Stomach (tissue), 9 donors: ENCODE measurements around the gene CHRNB1. TPM values are rescaled to one million over a fixed set of nuclear protein-coding genes. Genes with fewer than 3 reads are reported as not detected.

Source experiments
- DNase-seq, 2 donors: peaks; one replicate each; pipeline versions ENCODE4 v3.0.0 to v3.0.0-alpha.2; 2013 to 2019
- H3K27ac ChIP-seq, 5 donors: fragments of 200-600 bp in 4 of 5; sonication (generic) in 4 of 5; one replicate each; pipeline ENCODE4 v1.5.1; 2013 to 2019; ENCODE audit warnings: mild to moderate bottlenecking in 1 of 5, moderate library complexity in 1 of 5
- H3K27me3 ChIP-seq, 3 donors: fragments of 200-600 bp; sonication (generic); one replicate each; pipeline ENCODE4 v1.5.1; 2017 to 2019; ENCODE audit warnings: mixed run types in 1 of 3
- H3K36me3 ChIP-seq, 4 donors: fragments of 200-600 bp; sonication (generic); 1 replicate in 3 of 4; 2 replicates in 1 of 4; pipeline ENCODE4 v1.5.1; 2016 to 2019
- H3K4me1 ChIP-seq, 4 donors: fragments of 200-600 bp; sonication (generic); one replicate each; pipeline ENCODE4 v1.5.1; 2016 to 2019
- H3K4me3 ChIP-seq, 4 donors: fragments of 200-600 bp; sonication (generic) in 3 of 4; one replicate each; pipeline ENCODE4 v1.5.1; 2016 to 2019; ENCODE audit warnings: mild to moderate bottlenecking in 1 of 4
- H3K9me3 ChIP-seq, 4 donors: fragments of 200-600 bp; sonication (generic); one replicate each; pipeline ENCODE4 v1.5.1; 2016 to 2019
- CTCF ChIP-seq, 7 experiments: fragments of 450-650 bp in 4 of 7; fragments of 200-600 bp in 3 of 7; sonication (generic) in 3 of 7; IDR thresholded peaks; one replicate each; pipeline ENCODE4 v1.5.1; 2016 to 2019; ENCODE audit warnings: antibody characterized with exemption in 7 of 7, control low read depth in 2 of 7, mild to moderate bottlenecking in 1 of 7
- EP300 ChIP-seq: sonication (generic); formaldehyde crosslinking; IDR thresholded peaks from one replicate; pipeline ENCODE4 v1.6.1; 2017; ENCODE audit warnings: antibody characterized with exemption
- POLR2A ChIP-seq, 4 donors: fragments of 450-650 bp; IDR thresholded peaks; one replicate each; pipeline ENCODE4 v1.6.1; 2016; ENCODE audit warnings: antibody characterized with exemption in 4 of 4, control low read depth in 2 of 4, mild to moderate bottlenecking in 1 of 4, moderate library complexity in 1 of 4
- POLR2AphosphoS5 ChIP-seq, 3 donors: sonication (generic); formaldehyde crosslinking; IDR thresholded peaks; one replicate each; pipeline ENCODE4 v1.6.1; 2016; ENCODE audit warnings: antibody characterized with exemption in 3 of 3
- WGBS, 5 donors: extraction: QIAGEN DNeasy Blood & Tissue Kit in 3 of 5; methylation state at CpG; one replicate each; pipeline versions ENCODE4 v1.1.5 to v1.1.7; 2013 to 2018; 5-methylcytosine and 5-hydroxymethylcytosine counted together
- intact Hi-C: fragments of 100-400 bp; cut with DNase I; formaldehyde crosslinking; loops from one replicate; pipeline ENCODE4 v1.15.1; 2023; ENCODE audit warnings: low total_unique reads
- polyA plus RNA-seq, 3 donors: library from polyadenylated mRNA; stranded (reverse); fragments of 200-250 nt; gene quantifications; one replicate each; pipeline ENCODE4 v1.2.3, GENCODE V29; 2013
- total RNA-seq, 5 donors: library from RNA; depleted of rRNA; stranded (reverse); fragments of >200 nt; gene quantifications; one replicate each; pipeline versions ENCODE4 v1.1.0 to v1.2.3, GENCODE V29; 2014 to 2016
- donor health status: healthy with polysubstance abuse.
- donor health status: Bipolar disorder and iron deficiency.
- donor health status: healthy.

CHRNB1 gene
- total and polyA plus RNA-seq, 8 donors, result 1.8 to 12.0 (median 7.8) TPM; not detected in 2

GRCh38 chr17:7502171-7502847 is 57.4 kb downstream of the CHRNB1 start:
- H3K4me3 ChIP-seq, result no peak overlapping the region
- no peak for TF ChIP-seq EP300
- TF ChIP-seq POLR2AphosphoS5 (IDR thresholded peaks at IDR 0.05), result no peak
- no peak for TF ChIP-seq CTCF (IDR thresholded peaks at IDR 0.05)
- no peak for TF ChIP-seq POLR2A (IDR thresholded peaks at IDR 0.05)
- H3K4me1 ChIP-seq, result no peaks in the 10 kb centered on the region
- no peaks in the 10 kb centered on the region for H3K27me3 ChIP-seq
- 89 to 92% (median 90%) methylated on average over 19 to 20 of the region's 20 CpGs for WGBS, 5 donors
- H3K36me3 ChIP-seq, result peaks cover 85 to 100% (median 100%) of the 10 kb centered on the region in 4 donors
- H3K9me3 ChIP-seq, result no peaks in the 10 kb centered on the region
- intact Hi-C loops, result no loop called here
- no peak for DNase-seq
- H3K27ac ChIP-seq, result no peak overlapping the region

GRCh38 chr17:7502987-7503386 is 58.1 kb downstream of the CHRNB1 start:
- H3K27ac ChIP-seq, result no peak overlapping the region
- H3K9me3 ChIP-seq, result no peaks in the 10 kb centered on the region
- H3K27me3 ChIP-seq, result no peaks in the 10 kb centered on the region
- intact Hi-C loops, result no loop called here
- TF ChIP-seq EP300, result no peak
- no peak for TF ChIP-seq CTCF (IDR thresholded peaks at IDR 0.05)
- no peak for TF ChIP-seq POLR2AphosphoS5 (IDR thresholded peaks at IDR 0.05)
- TF ChIP-seq POLR2A (IDR thresholded peaks at IDR 0.05), result no peak
- WGBS, 5 donors, result 80 to 86% (median 85%) methylated on average over 14 of the region's 14 CpGs
- H3K36me3 ChIP-seq, result peaks cover 85 to 100% (median 100%) of the 10 kb centered on the region in 4 donors
- no peak for DNase-seq
- no peak overlapping the region for H3K4me3 ChIP-seq
- H3K4me1 ChIP-seq, result no peaks in the 10 kb centered on the region

- DNase-seq, result no peak
These were observed 58.7 kb downstream of the CHRNB1 start for GRCh38 chr17:7503521-7503920.

More at GRCh38 chr17:7503521-7503920, 58.7 kb downstream of the CHRNB1 start:
- Histone ChIP-seq H3K27ac (no peak overlapping the region), H3K27me3 (no peaks in the 10 kb centered on the region), H3K9me3 (no peaks in the 10 kb centered on the region), H3K36me3 (peaks cover 85 to 100% (median 100%) of the 10 kb centered on the region in 4 donors), H3K4me1 (no peaks in the 10 kb centered on the region), H3K4me3 (no peak overlapping the region)
- intact Hi-C loops, result no loop called here
- WGBS, 5 donors, result 92 to 97% (median 95%) methylated on average over 8 of the region's 8 CpGs; no CpG with 5 or more reads in 1 of the 5 donors
- TF ChIP-seq POLR2A (IDR thresholded peaks at IDR 0.05) (no peak), POLR2AphosphoS5 (IDR thresholded peaks at IDR 0.05) (no peak), CTCF (IDR thresholded peaks at IDR 0.05) (no peak)

Other genes with a start within 250 kb of the CHRNB1 start
Only the 30 nearest of the 40 such genes appear.
- gene CLDN7, start 182.6 kb upstream of the CHRNB1 start, total RNA-seq, result 100 to 1,000 TPM in 1 of 5 donors, 10 to 100 TPM in 2, 1 to 10 TPM in 2; 1.8 to 829 (median 17.4) TPM
- gene CLDN7, start 182.6 kb upstream of the CHRNB1 start, polyA plus RNA-seq, result 100 to 1,000 TPM in 1 of 3 donors, 1 to 10 TPM in 2; 3.1 to 114 (median 9.9) TPM
- gene SLC2A4, start 163.3 kb upstream of the CHRNB1 start, total RNA-seq, result 10 to 100 TPM in 2 of 5 donors, 1 to 10 TPM in 3; 3.5 to 26.6 (median 7.0) TPM
- gene SLC2A4, start 163.3 kb upstream of the CHRNB1 start, polyA plus RNA-seq, result 10 to 100 TPM in 1 of 3 donors, 1 to 10 TPM in 1, under 1 TPM in 1; 0.92 to 15.9 (median 1.4) TPM
- 10 to 100 TPM in 1 of 5 donors, 1 to 10 TPM in 1, under 1 TPM in 2, not detected in 1; 0.43 to 72.4 (median 1.1) TPM for gene YBX2, start 150.4 kb upstream of the CHRNB1 start, total RNA-seq
- gene YBX2, start 150.4 kb upstream of the CHRNB1 start, polyA plus RNA-seq, result 1 to 10 TPM; 1.2 to 6.5 (median 1.8) TPM
- 100 to 1,000 TPM in 4 of 5 donors, 10 to 100 TPM in 1; 86.9 to 189 (median 137) TPM for gene EIF5A, start 137.4 kb upstream of the CHRNB1 start, total RNA-seq
- gene EIF5A, start 137.4 kb upstream of the CHRNB1 start, polyA plus RNA-seq, result 100 to 1,000 TPM; 341 to 438 (median 394) TPM
- 10 to 100 TPM; 23.9 to 91.6 (median 55.9) TPM for gene GPS2, start 129.7 kb upstream of the CHRNB1 start, total RNA-seq
- 10 to 100 TPM; 74.3 to 84.9 (median 79.7) TPM for gene GPS2, start 129.7 kb upstream of the CHRNB1 start, polyA plus RNA-seq
- gene NEURL4, start 115.7 kb upstream of the CHRNB1 start, total RNA-seq, result 10 to 100 TPM; 17.8 to 84.0 (median 36.4) TPM
- 10 to 100 TPM in 2 of 3 donors, 1 to 10 TPM in 1; 6.9 to 22.2 (median 15.6) TPM for gene NEURL4, start 115.7 kb upstream of the CHRNB1 start, polyA plus RNA-seq
- 10 to 100 TPM in 4 of 5 donors, 1 to 10 TPM in 1; 8.3 to 33.3 (median 14.7) TPM for gene ACAP1, start 108.5 kb upstream of the CHRNB1 start, total RNA-seq
- 1 to 10 TPM; 4.4 to 6.4 (median 6.2) TPM for gene ACAP1, start 108.5 kb upstream of the CHRNB1 start, polyA plus RNA-seq
- 10 to 100 TPM in 1 of 5 donors, 1 to 10 TPM in 3, under 1 TPM in 1; 0.58 to 11.0 (median 3.5) TPM for gene KCTD11, start 92.9 kb upstream of the CHRNB1 start, total RNA-seq
- 10 to 100 TPM in 1 of 3 donors, 1 to 10 TPM in 2; 8.9 to 14.1 (median 9.4) TPM for gene KCTD11, start 92.9 kb upstream of the CHRNB1 start, polyA plus RNA-seq
- gene TMEM95, start 89.9 kb upstream of the CHRNB1 start, total RNA-seq, result not detected
- not detected for gene TMEM95, start 89.9 kb upstream of the CHRNB1 start, polyA plus RNA-seq
- 10 to 100 TPM in 3 of 5 donors, 1 to 10 TPM in 2; 5.7 to 37.1 (median 22.2) TPM for gene TNK1, start 64.0 kb upstream of the CHRNB1 start, total RNA-seq
- 10 to 100 TPM in 1 of 3 donors, 1 to 10 TPM in 2; 6.0 to 12.1 (median 7.8) TPM for gene TNK1, start 64.0 kb upstream of the CHRNB1 start, polyA plus RNA-seq
- 100 to 1,000 TPM in 1 of 5 donors, 10 to 100 TPM in 2, 1 to 10 TPM in 1, not detected in 1; 7.9 to 101 (median 29.6) TPM for gene PLSCR3, start 50.5 kb upstream of the CHRNB1 start, total RNA-seq
- gene PLSCR3, start 50.5 kb upstream of the CHRNB1 start, polyA plus RNA-seq, result 10 to 100 TPM; 21.9 to 27.1 (median 24.4) TPM
- gene TMEM256, start 41.0 kb upstream of the CHRNB1 start, total RNA-seq, result 100 to 1,000 TPM in 2 of 5 donors, 10 to 100 TPM in 2, not detected in 1; 39.8 to 347 (median 161) TPM
- 100 to 1,000 TPM; 189 to 282 (median 279) TPM for gene TMEM256, start 41.0 kb upstream of the CHRNB1 start, polyA plus RNA-seq
- 10 to 100 TPM in 3 of 5 donors, 1 to 10 TPM in 2; 4.6 to 42.0 (median 13.8) TPM for gene NLGN2, start 37.2 kb upstream of the CHRNB1 start, total RNA-seq
- gene NLGN2, start 37.2 kb upstream of the CHRNB1 start, polyA plus RNA-seq, result 1 to 10 TPM; 1.7 to 7.9 (median 1.8) TPM
- not detected for gene SPEM1, start 24.7 kb upstream of the CHRNB1 start, total RNA-seq
- gene SPEM1, start 24.7 kb upstream of the CHRNB1 start, polyA plus RNA-seq, result under 1 TPM in 1 of 3 donors, not detected in 2; 0.20 TPM
- gene SPEM2, start 19.4 kb upstream of the CHRNB1 start, total RNA-seq, result not detected
- gene SPEM2, start 19.4 kb upstream of the CHRNB1 start, polyA plus RNA-seq, result not detected
- not detected for gene SPEM3, start 16.2 kb upstream of the CHRNB1 start, total RNA-seq
- not detected for gene SPEM3, start 16.2 kb upstream of the CHRNB1 start, polyA plus RNA-seq
- 10 to 100 TPM in 2 of 5 donors, 1 to 10 TPM in 2, not detected in 1; 1.3 to 48.4 (median 9.0) TPM for gene TMEM102, start 9.6 kb upstream of the CHRNB1 start, total RNA-seq
- 1 to 10 TPM; 4.5 to 7.9 (median 6.4) TPM for gene TMEM102, start 9.6 kb upstream of the CHRNB1 start, polyA plus RNA-seq
- gene FGF11, start 5.5 kb upstream of the CHRNB1 start, total RNA-seq, result 10 to 100 TPM in 1 of 5 donors, under 1 TPM in 1, not detected in 3; 0.37 to 15.6 TPM
- 1 to 10 TPM in 1 of 3 donors, under 1 TPM in 1, not detected in 1; 0.50 to 2.9 TPM for gene FGF11, start 5.5 kb upstream of the CHRNB1 start, polyA plus RNA-seq
- gene ZBTB4, start 34.6 kb downstream of the CHRNB1 start, total RNA-seq, result 10 to 100 TPM; 15.8 to 31.5 (median 29.0) TPM
- 10 to 100 TPM; 16.3 to 18.0 (median 17.9) TPM for gene ZBTB4, start 34.6 kb downstream of the CHRNB1 start, polyA plus RNA-seq
- not detected for gene SLC35G6, start 36.4 kb downstream of the CHRNB1 start, total RNA-seq
- not detected for gene SLC35G6, start 36.4 kb downstream of the CHRNB1 start, polyA plus RNA-seq
- gene POLR2A, start 39.3 kb downstream of the CHRNB1 start, total RNA-seq, result 100 to 1,000 TPM in 2 of 5 donors, 10 to 100 TPM in 3; 55.4 to 750 (median 85.2) TPM
- 10 to 100 TPM in 1 of 3 donors, 1 to 10 TPM in 2; 8.1 to 12.7 (median 10.0) TPM for gene POLR2A, start 39.3 kb downstream of the CHRNB1 start, polyA plus RNA-seq
- 100 to 1,000 TPM in 1 of 5 donors, 10 to 100 TPM in 3, 1 to 10 TPM in 1; 6.1 to 199 (median 49.6) TPM for gene TNFSF12, start 104.0 kb downstream of the CHRNB1 start, total RNA-seq
- gene TNFSF12, start 104.0 kb downstream of the CHRNB1 start, polyA plus RNA-seq, result 10 to 100 TPM; 31.7 to 48.0 (median 45.1) TPM
- gene TNFSF13, start 113.7 kb downstream of the CHRNB1 start, total RNA-seq, result 10 to 100 TPM; 15.6 to 55.4 (median 22.6) TPM
- 10 to 100 TPM; 24.0 to 35.9 (median 32.0) TPM for gene TNFSF13, start 113.7 kb downstream of the CHRNB1 start, polyA plus RNA-seq
- gene SENP3, start 116.9 kb downstream of the CHRNB1 start, total RNA-seq, result 10 to 100 TPM; 22.0 to 78.6 (median 49.9) TPM
- gene SENP3, start 116.9 kb downstream of the CHRNB1 start, polyA plus RNA-seq, result 10 to 100 TPM; 39.3 to 55.0 (median 53.0) TPM
- 10 to 100 TPM; 11.1 to 19.2 (median 13.9) TPM for gene CD68, start 134.6 kb downstream of the CHRNB1 start, total RNA-seq
- 10 to 100 TPM; 13.8 to 39.6 (median 28.9) TPM for gene CD68, start 134.6 kb downstream of the CHRNB1 start, polyA plus RNA-seq
- 100 to 1,000 TPM in 3 of 5 donors, 10 to 100 TPM in 2; 64.8 to 188 (median 117) TPM for gene MPDU1, start 138.8 kb downstream of the CHRNB1 start, total RNA-seq
- gene MPDU1, start 138.8 kb downstream of the CHRNB1 start, polyA plus RNA-seq, result 10 to 100 TPM; 27.2 to 67.4 (median 64.0) TPM
- 1 to 10 TPM in 1 of 5 donors, not detected in 4; 1.7 TPM for gene SOX15, start 145.0 kb downstream of the CHRNB1 start, total RNA-seq
- gene SOX15, start 145.0 kb downstream of the CHRNB1 start, polyA plus RNA-seq, result 10 to 100 TPM in 1 of 3 donors, under 1 TPM in 2; 0.76 to 48.1 (median 0.81) TPM
- gene FXR2, start 169.8 kb downstream of the CHRNB1 start, total RNA-seq, result 10 to 100 TPM; 11.0 to 33.3 (median 23.3) TPM
- gene FXR2, start 169.8 kb downstream of the CHRNB1 start, polyA plus RNA-seq, result 10 to 100 TPM; 22.7 to 28.5 (median 23.2) TPM
- 100 to 1,000 TPM in 2 of 5 donors, 10 to 100 TPM in 3; 11.6 to 235 (median 42.6) TPM for gene SAT2, start 182.8 kb downstream of the CHRNB1 start, total RNA-seq
- gene SAT2, start 182.8 kb downstream of the CHRNB1 start, polyA plus RNA-seq, result 100 to 1,000 TPM; 126 to 209 (median 184) TPM
- 1 to 10 TPM in 1 of 5 donors, not detected in 4; 1.2 TPM for gene SHBG, start 185.1 kb downstream of the CHRNB1 start, total RNA-seq
- under 1 TPM in 2 of 3 donors, not detected in 1; 0.20 to 0.37 TPM for gene SHBG, start 185.1 kb downstream of the CHRNB1 start, polyA plus RNA-seq